ENCODE data around the gene AGAP1. TPM values are rescaled to one million over a fixed set of nuclear protein-coding genes. Genes with fewer than 3 reads are reported as not detected.
A peak's percentile ranks its signal among the peaks of the same experiment; 100 is the strongest.

Gene AGAP1
- total RNA-seq, 1 experiment from 2014 or later = 25.8 TPM

DNA sequence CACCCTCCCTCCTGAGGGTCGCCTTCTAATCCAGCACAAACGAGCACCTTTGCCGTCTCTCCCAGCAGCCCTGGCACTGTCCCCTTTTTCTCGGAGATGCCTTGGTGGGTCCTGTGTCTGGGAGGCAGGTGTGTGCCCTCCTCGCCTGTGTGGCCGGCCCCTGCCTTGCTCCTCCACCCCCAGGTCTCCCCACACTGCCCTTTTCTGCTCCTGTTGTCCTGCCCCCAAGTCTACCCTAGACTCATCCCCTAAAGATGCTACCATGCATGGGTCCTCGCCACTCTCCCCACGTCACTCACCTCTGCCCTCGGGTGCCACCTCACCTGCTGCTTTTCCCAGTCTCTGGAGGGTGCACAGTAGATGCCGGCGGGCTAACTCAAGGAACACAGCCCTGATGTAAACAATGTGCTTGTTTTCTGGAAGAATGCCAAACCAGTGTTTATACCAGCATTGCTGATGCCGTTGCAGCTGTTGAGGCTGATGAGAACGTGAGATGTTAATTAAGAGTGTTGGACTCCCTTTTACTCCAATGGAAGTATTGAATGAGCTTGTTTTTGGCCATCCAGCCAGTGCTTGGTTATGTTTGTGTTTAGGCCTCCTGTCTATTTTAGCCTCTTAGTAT is 223.1 kb downstream of the AGAP1 start:
- TF ChIP-seq, protein P1, sequence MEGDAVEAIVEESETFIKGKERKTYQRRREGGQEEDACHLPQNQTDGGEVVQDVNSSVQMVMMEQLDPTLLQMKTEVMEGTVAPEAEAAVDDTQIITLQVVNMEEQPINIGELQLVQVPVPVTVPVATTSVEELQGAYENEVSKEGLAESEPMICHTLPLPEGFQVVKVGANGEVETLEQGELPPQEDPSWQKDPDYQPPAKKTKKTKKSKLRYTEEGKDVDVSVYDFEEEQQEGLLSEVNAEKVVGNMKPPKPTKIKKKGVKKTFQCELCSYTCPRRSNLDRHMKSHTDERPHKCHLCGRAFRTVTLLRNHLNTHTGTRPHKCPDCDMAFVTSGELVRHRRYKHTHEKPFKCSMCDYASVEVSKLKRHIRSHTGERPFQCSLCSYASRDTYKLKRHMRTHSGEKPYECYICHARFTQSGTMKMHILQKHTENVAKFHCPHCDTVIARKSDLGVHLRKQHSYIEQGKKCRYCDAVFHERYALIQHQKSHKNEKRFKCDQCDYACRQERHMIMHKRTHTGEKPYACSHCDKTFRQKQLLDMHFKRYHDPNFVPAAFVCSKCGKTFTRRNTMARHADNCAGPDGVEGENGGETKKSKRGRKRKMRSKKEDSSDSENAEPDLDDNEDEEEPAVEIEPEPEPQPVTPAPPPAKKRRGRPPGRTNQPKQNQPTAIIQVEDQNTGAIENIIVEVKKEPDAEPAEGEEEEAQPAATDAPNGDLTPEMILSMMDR (conservative IDR thresholded peaks at IDR 0.05) = no peak
- Histone ChIP-seq H3K27me3 (ENCODE audit: insufficient read depth, low read length) (no peaks in the 10 kb centered on the region), H3K9ac (ENCODE audit: extremely low read depth, insufficient read length, low read length) (no peak overlapping the region), H2AFZ (ENCODE audit: low read length) (no peak overlapping the region), H2BK120ac (ENCODE audit: low read depth, low read length, poor library complexity, severe bottlenecking) (no peak overlapping the region), H3K14ac (ENCODE audit: insufficient read depth, low read length) (no peak overlapping the region), H3K27ac (ENCODE audit: insufficient read length, low read depth, low read length) (no peak overlapping the region), H4K20me1 (ENCODE audit: control insufficient read depth, insufficient read depth, insufficient read length) (no peaks in the 10 kb centered on the region), H4K91ac (ENCODE audit: insufficient read length, low read depth, low read length) (no peak overlapping the region), H3K56ac (ENCODE audit: insufficient read length, low read depth, low read length) (no peak overlapping the region), H3K23me2 (ENCODE audit: insufficient read length, low read depth, low read length, poor library complexity, severe bottlenecking) (no peaks in the 10 kb centered on the region), H3K18ac (ENCODE audit: insufficient read length, low read depth, low read length) (no peak overlapping the region), H4K5ac (ENCODE audit: insufficient read length, low read depth, low read length) (no peak overlapping the region), H3K23ac (ENCODE audit: insufficient read length, low read depth, low read length) (no peak overlapping the region), H3K4me1 (ENCODE audit: insufficient read depth, low read length) (no peaks in the 10 kb centered on the region), H2BK20ac (ENCODE audit: low read depth, low read length, poor library complexity, severe bottlenecking) (no peak overlapping the region), H2BK12ac (ENCODE audit: insufficient read length, low read depth, low read length) (no peak overlapping the region), H4K8ac (replicated peaks; ENCODE audit: insufficient read length, low read depth, low read length) (no peak overlapping the region), H3K79me1 (ENCODE audit: insufficient read depth, low read depth, low read length, poor library complexity, severe bottlenecking) (no peaks in the 10 kb centered on the region), H2BK15ac (ENCODE audit: low read depth, low read length) (no peak overlapping the region), H3K4me2 (ENCODE audit: insufficient read depth, insufficient read length, low read length) (no peak overlapping the region), H2BK5ac (ENCODE audit: insufficient read length, low read length) (no peak overlapping the region), H2AK5ac (ENCODE audit: insufficient read length, low read length) (no peak overlapping the region), H3K9me3 (ENCODE audit: control insufficient read depth, low read depth, low read length) (no peaks in the 10 kb centered on the region), H3T11ph (ENCODE audit: low read length) (no peak overlapping the region), H3K79me2 (ENCODE audit: insufficient read depth, low read length) (no peaks in the 10 kb centered on the region), H3K4ac (ENCODE audit: low read depth, low read length) (no peak overlapping the region)
- Mint-ChIP-seq H3K4me1 (0 out of 4 replicates have a peak, but pooled peaks cover 2% of the 10 kb centered on the region in 2 experiments), H3K27ac (peak overlapping the region in 2 of 3 experiments; percentile 25; a peak in 3 of 7 replicates), H3K27me3 (ENCODE audit: low read depth) (no peaks in the 10 kb centered on the region; the same call in 1 of the 2 replicates), H3K36me3 (ENCODE audit: insufficient read depth in 1 of 3, low read depth in 3 of 3) (peaks cover 6 to 16% (median 11%) of the 10 kb centered on the region in 3 experiments; a peak in 5 of 7 replicates), H3K9me3 (no peaks in the 10 kb centered on the region), H3K4me3 (no peak overlapping the region)
- no peak for DNase-seq
- no CpG with 5 or more reads among the region's 13 CpGs for WGBS (ENCODE audit: extremely low coverage, insufficient read length, low lambda C conversion rate)

Data from H9 (cell line).